A549 (cell line): ENCODE data around the gene NOS1.

ENCODE experiments used
- ATOH8 ChIP-seq: fragments of 250-450 bp; sonication (Bioruptor Pico); IDR thresholded peaks from 2 replicates; pipeline ENCODE4 v1.5.0; 2020; ENCODE audit warnings: low read depth, mild to moderate bottlenecking, moderate library complexity
- CTCF ChIP-seq: fragments of >200 bp; sonication (Bioruptor Twin); formaldehyde crosslinking; IDR thresholded peaks from 3 replicates; pipeline ENCODE4 v1.5.1; 2016
- EP300 ChIP-seq, 2 experiments: fragments of >200 bp; sonication (Bioruptor Twin); formaldehyde crosslinking; IDR thresholded peaks; 2 replicates in 1 of 2; 3 replicates in 1 of 2; pipeline ENCODE4 v1.6.1; 2016 to 2017
- HDAC2 ChIP-seq: fragments of 200-600 bp; sonication (generic); IDR thresholded peaks from 2 replicates; pipeline ENCODE4 v1.6.1; 2016
- MAX ChIP-seq: IDR thresholded peaks from 2 replicates; pipeline ENCODE4 v1.6.1; 2012
- NR3C1 ChIP-seq: fragments of >200 bp; sonication (Bioruptor Twin); formaldehyde crosslinking; IDR thresholded peaks from 3 replicates; pipeline ENCODE4 v1.6.1; 2017
- PHF8 ChIP-seq: fragments of 200-600 bp; sonication (generic); IDR thresholded peaks from 2 replicates; pipeline ENCODE4 v1.6.1; 2016; ENCODE audit warnings: low read depth, mild to moderate bottlenecking, antibody characterized with exemption, moderate library complexity, borderline replicate concordance
- POLR2A ChIP-seq: IDR thresholded peaks from 2 replicates; pipeline ENCODE4 v1.6.1; 2012; ENCODE audit warnings: mild to moderate bottlenecking, low read length

- no peak for TF ChIP-seq HDAC2
- TF ChIP-seq NR3C1 = no peak
- no peak for TF ChIP-seq CTCF
- TF ChIP-seq MAX = no peak
- no peak for TF ChIP-seq ATOH8 (CRISPR knock-in tag)
- TF ChIP-seq POLR2A = no peak
- no peak for TF ChIP-seq PHF8
- TF ChIP-seq EP300 (IDR thresholded peaks at IDR 0.05) = no peak
These were observed 98.7 kb downstream of the NOS1 start for GRCh38 chr12:117262749-117263148.
